Stimulated activated CD4-positive, alpha-beta T cell treated with anti-CD3 and anti-CD28 coated beads, TNF-alpha, amount 100 ng/mL, for 1 hour (primary cell): ENCODE results near the gene RBFA.
"Not testable (repeated sequence)": the region's sequence is repeated elsewhere in the genome, so short reads cannot be mapped to it uniquely, and the experiment has no call there.

Experiments used
- DNase-seq, 3 donors: peaks; one replicate each; pipeline ENCODE4 v3.0.0-alpha.2; 2020; ENCODE audit warnings: low read depth in 3 of 3, low spot score in 1 of 3

The RBFA gene

GRCh38 chr18:80034068-80034851 lies at the start of gene RBFA:
TSS of gene RBFA (plus strand) at chr18:80034434. CDS start at chr18:80034496, 62 bp downstream.
- DNase-seq, result peak; percentile 99 to 100 (median 99)

GRCh38 chr18:79985172-79985571 lies 49.1 kb upstream of the RBFA start:
- DNase-seq, result no peak

DNA sequence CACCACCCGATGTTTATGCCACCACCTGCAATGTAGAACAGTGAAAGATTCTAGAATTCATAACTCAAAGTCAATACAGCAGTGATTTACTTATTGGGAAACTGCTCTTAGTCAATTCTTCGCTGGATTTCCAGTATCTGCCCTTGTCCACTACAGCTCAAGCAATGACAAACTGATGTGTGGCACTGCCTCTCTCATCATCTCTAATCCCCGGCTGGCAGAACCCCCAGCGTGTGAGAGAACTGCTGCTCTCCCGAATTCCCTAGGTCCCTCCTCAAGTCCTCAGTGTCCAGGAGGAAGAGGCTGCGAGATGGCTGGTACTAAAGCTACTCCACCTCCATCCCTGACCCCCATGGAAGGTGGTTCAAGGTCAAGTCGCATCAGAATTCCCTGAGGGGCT lies 47.5 kb upstream of the RBFA start:
- DNase-seq, result no peak

DNA sequence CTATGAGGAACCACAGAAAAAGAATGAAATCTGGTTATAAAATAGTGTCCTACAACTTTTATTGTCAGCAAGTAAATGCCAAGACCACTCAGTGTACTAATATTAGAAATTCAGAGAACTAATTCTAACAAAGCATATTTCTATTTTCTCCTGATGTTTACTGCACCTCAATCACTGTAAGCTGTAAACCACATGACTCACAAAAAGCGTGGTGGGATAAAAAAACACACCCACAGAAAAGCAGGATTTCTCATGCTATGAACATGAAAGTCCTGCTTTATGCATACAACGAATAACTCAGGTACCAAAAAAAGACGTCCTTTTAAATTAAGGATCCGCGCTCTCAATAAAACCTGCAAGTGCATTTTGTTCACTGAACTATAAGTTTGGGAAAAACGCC lies 46.7 kb upstream of the RBFA start:
- no peak for DNase-seq

DNA sequence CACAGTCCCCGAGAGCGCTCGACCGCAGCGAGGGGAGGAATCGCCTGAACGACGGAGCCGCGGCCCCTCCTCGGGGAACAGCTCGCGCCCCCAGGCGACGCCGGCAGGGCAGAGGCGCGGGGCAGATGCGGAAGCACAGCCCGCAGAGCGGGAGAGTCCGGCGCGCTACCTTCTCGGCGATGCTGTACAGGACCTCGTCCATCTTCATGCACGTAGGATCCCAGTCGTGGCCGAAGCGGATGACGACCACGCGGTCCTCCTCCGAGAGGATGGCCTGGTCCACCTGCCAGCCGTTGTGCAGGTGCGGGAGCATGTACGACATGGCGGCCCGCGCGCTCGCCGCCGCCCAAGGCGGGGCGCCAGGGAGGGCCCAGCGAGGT lies 46.2 kb upstream of the RBFA start:
- DNase-seq, result peak in 2 of 3 donors; percentile 23 to 31

DNA sequence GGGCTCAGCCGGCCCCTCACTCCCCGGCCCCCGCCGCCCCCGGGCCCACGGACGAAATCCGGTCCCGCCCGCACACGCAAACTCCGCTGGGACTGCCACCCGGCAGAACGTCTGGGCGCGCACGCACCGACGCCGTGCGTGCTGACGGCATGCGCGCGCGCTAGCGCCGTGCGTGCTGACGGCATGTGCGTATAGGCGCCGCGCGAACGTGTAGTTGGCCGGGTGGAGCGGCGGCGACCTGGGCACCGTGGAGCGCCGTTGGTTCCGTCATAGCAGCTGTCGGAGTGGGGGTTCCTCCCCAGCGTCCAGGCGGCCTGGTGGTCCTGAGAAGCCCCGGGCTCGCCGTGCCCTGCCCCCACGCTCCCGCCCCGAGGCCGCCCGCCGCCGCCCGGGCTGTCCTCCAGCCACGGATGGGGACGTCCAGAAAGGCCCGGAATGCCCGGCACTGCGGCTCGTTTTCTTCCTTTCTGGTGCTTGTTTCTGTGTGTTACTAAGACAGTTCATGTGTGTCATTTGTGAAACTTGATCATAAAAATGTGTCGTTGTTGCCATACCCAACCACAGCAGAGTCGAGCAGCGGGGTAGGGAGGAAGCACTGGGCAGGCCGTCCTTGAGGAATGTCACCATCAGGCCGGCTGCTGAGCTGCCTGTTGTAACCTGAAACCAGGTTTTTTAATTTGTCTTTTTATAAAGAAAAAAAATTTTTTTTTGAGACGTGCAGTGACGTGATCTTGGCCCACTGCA lies 45.6 kb upstream of the RBFA start, which contains the start of gene TXNL4A:
TSS of gene TXNL4A (minus strand) at position 113 of the 744 bp plus-strand sequence. CDS start 171 bp downstream, outside the sequence.
- peak; percentile 43 to 74 (median 72) for DNase-seq

- DNase-seq, result no peak
These were observed 45.1 kb upstream of the RBFA start for GRCh38 chr18:79989195-79989497.

- no peak for DNase-seq
These were observed 42.7 kb upstream of the RBFA start for GRCh38 chr18:79991494-79991893.

DNA sequence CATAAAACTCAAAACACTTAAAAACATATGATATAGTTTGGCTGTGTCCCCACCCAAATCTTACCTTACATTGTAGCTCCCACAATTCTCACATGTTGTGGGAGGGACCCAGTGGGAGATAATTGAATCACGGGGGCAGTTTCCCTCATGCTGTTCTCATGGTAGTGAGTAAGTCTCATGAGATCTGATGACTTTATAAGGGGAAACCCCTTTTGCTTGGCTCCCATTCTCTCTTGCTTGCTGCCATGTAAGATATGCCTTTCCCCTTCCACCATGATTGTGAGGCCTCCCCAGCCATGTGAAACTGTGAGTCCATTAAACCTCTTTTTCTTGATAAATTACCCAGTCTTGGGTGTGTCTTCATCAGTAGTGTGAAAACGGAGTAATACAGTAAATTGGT lies 34.5 kb upstream of the RBFA start:
- not testable (repeated sequence) for DNase-seq

GRCh38 chr18:80000877-80001276 lies 33.4 kb upstream of the RBFA start:
- DNase-seq, result no peak

GRCh38 chr18:80002468-80002867 lies 31.8 kb upstream of the RBFA start:
- DNase-seq, result no peak

GRCh38 chr18:80004600-80005342 lies 29.5 kb upstream of the RBFA start:
- no peak for DNase-seq

DNA sequence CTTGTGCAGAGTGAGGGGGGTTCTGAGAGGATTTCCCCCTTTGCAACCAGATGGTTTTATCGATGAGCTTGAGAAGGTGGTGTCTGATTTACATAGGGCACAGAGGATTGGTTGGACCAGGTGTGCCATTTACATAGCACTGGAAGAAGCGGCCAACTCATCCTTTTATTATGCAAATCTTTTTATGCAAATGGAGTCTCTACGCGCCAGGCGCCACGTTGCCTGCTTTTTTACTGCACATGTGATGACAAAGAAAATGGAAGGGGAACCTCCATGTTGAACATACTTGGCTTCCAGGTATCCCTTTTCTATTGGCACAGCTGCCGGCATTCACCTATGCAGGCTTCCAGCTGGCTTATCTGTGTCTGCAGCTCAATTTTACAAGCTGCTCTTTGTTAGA lies 27.5 kb upstream of the RBFA start:
- no peak for DNase-seq

- no peak for DNase-seq
These were observed 24.3 kb upstream of the RBFA start for GRCh38 chr18:80009661-80010550.

GRCh38 chr18:80010551-80010906 lies 23.7 kb upstream of the RBFA start:
- no peak for DNase-seq

DNA sequence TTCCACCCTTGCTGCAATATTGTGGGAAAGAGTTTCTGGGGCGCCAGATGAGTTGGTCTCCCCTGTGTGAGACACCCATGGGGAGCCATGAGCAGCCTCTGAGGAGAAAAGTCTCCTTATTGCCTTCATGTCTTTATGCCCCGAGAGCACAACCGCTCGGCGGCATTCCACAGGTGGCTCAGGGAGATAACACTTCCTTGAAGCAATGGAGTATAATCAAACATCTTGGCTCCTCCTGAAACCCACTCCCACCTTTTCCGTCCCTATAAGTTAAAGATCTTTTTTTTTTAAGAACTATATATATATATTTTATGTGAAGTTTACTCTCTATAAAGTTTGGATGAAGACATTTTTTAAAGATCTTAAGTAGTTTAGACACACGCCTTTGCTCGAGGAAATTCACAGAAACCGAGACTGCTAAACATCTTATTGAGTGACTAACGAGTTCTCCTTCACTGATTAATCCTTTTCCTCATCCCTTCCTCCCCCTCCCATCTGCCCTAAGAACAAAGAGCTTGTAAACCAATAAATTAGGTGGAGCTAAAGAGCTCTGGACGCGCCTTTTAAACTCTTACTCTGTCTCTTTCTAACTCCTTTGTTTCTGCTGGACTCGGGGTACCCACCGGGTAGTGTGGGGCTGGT lies 22.6 kb upstream of the RBFA start:
- not testable (repeated sequence) for DNase-seq

DNA sequence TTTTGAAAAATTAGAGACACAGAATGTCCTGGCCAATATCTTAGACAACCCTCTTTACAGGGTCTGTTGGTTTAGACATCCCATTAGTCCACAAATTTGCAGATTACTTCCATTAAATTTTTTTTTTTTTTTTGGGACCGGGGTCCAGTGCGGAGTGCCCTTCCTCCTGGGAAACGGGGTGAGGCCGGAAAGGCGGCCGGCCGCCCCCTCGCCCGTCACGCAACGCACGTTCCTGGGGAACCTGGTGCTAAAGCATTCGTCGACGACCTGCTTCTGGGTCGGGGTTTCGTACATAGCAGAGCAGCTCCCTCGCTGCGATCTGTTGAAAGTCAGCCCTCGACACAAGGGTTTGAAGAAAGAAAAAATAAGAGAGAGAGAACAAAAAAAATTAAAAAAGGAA lies 21.5 kb upstream of the RBFA start:
- no peak for DNase-seq

DNA sequence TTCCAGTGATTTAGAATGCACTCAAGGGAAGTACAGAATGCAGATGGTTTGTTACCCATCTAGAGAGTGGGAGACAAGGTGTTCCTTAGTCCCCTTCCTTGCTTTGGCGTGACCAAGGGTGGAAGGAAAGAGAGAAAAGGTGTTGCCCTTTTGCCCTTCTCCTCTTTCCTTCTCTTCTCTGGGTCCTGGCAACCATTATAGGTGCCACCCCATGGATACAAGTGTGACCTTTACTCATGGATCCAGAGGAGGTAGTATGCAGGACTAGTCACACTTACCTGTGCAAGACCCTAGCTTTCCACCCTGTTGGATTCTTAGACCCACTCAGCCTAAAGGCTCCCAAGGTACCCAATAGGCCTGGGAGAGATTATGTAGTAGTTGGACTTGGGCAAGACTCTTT lies 11.6 kb upstream of the RBFA start:
- no peak for DNase-seq

DNA sequence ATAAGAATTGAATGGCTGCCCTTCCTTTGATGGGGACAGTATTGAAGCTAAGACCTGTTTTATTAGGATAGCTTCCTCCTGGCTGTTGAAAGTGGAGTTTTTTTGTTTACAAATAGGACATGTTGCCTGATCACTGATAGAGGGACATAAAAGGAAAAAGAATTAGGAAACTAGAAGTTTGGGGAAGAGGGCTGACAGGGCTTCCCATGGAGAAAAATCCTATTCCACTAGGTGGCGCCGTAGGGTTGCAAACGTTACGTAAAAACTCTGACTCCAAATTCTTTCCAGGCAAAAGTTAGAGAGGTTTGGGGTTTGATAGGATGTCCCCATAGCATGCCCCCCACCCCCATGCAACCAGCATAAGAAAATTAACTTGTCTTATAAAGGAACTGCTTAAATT lies 11.1 kb upstream of the RBFA start:
- no peak for DNase-seq

DNA sequence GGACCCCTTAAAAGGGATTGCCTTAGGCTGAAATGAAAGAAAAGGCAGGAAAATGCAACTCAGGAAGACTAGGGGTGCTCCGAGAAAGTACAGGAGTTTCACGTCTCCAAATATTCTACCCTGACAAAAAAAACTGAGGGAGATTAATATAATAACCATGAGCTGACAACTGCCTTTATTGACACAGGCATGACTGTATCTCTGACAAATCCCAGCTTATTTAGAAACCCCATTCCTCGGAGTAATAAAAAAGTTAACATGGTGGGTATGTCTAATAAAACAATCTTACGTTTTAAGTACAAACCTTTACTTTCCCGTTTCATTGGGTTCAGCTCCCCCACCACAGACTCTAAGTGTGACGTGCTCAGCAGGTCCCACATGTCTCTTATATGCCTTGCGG lies 7.9 kb upstream of the RBFA start:
- DNase-seq, result no peak

- not testable (repeated sequence) for DNase-seq
These were observed 6.5 kb upstream of the RBFA start for GRCh38 chr18:80027719-80028118.
